HG02588 (cell line): ENCODE data around the gene CHST11.

Experiments
- ATAC-seq: cut with Tn5 transposase; IDR thresholded peaks from one replicate; pipeline ENCODE4 v1.9.1; 2021; ENCODE audit warnings: mild to moderate bottlenecking, moderate library complexity; ENCODE audit not compliant: unreplicated experiment

The CHST11 gene

DNA sequence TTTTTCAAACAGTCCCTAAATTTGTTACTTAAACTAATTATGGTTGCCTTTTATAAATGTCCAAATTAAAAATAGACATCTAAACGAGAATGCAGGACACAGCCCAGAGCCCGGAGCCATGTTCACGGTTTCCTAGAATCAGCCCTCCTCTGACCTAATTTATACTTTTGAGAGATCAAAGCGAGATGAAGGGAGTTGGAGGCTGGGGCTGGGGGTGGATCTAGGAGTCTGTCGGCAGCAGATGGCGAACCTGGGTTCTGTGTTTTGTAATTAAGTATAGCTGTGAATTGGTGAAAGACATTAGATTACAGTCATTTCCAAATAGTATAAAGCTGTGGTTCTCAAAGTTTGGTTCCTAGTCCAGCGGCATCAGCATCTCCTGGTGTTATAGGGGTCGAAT is 291.2 kb downstream of the CHST11 start:
- no peak for ATAC-seq

DNA sequence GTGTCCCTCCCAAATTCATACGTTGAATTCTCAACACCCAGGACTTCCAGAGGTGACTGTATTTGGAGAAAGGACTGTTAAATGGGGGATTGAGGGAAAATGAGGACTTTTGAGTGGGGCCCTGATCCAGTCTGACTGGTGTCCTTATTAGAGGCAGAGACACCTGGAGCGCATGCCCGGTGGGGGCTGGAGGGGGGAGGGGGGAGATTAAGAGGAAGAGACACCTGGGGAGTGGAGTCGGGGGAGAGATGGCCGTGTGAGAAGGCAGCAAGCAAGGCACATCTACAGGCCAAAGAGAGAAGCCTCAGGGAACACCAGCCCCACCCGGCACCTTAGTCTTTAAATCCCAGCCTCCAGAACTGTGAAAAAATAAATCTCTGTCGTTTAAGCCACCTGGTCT is 291.6 kb downstream of the CHST11 start:
- ATAC-seq = no peak

DNA sequence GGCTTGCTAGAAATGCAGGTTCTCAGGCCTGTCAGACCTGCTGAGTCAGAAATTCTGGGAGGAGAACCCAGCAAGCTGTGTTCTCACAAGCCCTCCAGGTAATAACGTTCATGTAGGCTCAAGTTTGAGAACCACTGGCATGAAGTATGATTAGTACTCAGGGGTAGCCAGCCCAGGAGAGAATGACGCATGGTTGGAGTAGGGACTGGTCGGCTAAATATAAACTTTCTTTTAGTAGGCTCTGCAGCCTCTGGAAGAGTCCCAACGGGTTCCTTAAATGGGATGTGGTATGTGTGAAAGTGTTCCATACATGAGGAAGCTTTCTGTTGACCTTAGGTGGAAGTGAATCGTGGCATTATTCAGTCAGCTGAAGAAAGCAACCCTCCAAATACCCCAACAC is 292.0 kb downstream of the CHST11 start:
- ATAC-seq = no peak

DNA sequence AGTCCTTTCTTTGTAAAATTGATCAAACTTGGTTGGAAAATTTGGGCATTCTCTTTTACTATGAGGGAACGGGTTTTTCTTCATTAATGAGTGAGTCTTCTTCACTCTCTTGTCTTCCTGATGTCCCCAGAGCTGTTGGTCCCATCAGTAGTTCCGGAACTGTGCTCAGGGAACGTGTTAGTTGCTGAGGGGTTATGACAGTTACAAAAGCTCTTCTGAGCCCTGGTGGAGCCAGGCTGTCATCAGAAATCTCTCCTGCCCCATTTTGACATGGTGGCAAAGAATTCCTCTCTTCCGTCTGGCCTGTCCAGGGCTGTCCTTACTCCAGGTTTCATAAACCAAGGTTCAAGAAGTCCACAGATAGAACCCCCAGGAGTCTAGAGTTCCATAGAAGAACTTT is 292.8 kb downstream of the CHST11 start:
- no peak for ATAC-seq

DNA sequence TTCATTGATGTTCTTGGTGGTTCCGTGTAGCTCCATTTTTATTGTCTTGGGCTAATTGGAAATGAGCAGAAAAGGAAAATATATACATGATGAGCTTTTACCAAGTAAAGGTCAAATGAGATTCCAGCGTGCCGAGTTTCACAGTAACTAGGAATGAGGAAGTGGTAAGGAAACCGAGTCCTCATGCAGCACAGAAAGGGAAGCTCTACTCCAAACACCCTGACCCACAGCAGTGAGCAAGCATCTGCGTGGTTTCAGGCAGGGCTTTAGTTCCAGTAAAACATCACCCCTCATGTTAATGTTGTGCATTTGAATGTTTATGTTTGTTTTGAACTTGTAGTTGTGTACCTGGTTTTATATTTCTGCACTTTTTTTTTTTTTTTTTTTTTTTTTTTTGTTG is 293.3 kb downstream of the CHST11 start:
- peak; percentile 66 for ATAC-seq

DNA sequence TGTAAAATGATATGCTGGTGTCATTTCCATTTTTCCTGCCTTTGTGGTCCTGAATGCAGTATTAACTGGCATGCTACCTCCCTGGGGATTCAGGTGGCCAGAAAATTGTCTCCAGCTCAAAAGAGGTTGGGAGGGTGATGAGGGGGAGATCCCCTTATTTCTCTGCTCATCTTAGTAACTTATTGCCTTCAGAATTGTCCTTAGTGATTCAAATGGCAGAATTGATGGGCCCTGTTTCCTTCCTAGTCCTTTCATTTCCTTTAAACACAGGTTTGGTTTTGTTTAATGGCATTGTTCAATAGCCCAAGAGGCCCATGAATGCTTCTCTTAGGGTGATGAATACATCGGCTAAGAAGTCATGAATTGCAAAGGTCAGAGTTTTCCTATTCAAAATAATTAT is 294.4 kb downstream of the CHST11 start:
- ATAC-seq = peak; percentile 24

DNA sequence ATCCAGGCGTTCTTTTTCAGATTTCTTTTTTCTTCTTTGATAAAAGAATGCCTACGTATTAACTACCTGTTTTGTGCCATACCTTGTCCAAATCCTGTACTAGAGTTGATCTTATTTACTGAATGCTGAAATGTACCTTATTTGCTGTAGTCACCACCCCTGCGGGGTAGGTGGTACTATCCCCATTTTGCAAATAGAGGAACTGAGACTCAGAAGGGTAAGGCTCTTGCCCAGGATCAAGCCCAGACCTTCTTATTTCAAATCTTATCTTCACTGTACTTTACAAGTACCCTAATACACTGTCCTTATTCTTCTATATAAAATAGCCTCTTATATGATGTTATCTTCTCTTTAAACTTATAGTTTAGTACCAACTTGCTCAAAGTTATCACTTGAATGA is 294.8 kb downstream of the CHST11 start:
- ATAC-seq = peak; percentile 72

DNA sequence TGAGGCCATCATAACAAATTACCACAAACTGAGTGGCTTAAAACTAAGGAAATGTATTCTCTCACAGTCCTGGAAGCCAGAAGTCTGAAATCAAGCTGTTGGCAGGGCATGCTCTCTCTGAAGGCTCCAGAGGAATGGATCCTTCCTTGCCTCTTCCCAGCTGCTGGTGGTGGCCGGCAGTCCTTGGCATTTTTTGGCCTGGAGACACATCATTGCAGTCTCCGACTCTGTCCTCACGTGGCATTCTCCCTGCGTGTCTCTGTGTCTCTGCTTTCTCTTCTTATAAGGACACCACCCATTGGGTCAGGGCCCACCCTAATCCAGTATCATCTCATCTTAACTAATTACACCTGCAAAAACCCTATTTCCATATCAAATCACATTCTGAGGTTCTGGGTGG is 295.3 kb downstream of the CHST11 start:
- no peak for ATAC-seq

DNA sequence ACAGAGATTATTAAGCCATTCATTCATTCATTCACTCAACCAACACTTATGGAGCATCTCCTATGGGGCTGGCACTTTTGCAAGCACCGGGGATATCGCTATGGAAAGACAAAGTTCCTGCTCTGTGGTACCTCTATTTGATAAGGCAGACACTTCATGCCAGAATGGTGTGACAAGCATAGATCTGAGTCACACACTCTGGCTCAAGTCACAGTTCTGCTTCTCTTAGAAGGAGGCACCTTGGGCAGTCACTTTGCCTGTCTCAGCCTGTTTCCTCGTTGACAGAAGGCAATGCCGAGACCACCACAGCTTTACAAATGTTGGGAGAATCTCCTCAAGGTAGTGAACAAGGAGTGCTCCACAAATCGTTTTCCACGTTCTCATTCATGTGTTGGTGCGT is 296.1 kb downstream of the CHST11 start:
- no peak for ATAC-seq

DNA sequence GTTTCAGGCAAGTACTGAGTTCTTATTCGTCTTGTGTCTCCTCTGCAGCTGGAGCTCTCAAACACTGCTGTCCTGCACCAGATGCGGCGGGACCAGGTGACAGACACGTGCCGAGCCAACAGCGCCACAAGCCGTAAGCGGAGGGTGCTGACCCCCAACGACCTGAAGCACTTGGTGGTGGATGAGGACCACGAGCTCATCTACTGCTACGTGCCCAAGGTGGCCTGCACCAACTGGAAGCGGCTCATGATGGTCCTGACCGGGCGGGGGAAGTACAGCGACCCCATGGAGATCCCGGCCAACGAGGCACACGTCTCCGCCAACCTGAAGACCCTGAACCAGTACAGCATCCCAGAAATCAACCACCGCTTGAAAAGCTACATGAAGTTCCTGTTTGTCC is 300.2 kb downstream of the CHST11 start:
- no peak for ATAC-seq

DNA sequence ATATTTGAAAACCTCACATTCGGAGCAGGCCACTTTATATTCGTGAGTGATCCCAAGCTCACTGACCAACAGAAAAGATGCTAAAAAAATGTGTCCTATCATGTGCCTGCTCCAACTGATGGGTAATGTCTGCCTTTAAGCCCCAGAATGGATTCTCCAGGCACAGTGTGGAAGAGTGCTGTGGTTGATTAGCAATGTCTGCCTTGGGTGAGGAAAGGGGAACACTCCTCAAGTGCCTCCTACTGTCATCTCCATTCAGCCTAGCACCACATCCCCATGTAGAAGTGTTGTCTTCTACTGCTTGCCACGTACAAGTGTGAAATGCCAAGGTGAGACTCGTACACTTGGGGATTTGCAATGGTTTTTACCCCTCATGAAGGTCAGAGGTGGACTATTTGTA is 302.0 kb downstream of the CHST11 start:
- ATAC-seq = no peak

DNA sequence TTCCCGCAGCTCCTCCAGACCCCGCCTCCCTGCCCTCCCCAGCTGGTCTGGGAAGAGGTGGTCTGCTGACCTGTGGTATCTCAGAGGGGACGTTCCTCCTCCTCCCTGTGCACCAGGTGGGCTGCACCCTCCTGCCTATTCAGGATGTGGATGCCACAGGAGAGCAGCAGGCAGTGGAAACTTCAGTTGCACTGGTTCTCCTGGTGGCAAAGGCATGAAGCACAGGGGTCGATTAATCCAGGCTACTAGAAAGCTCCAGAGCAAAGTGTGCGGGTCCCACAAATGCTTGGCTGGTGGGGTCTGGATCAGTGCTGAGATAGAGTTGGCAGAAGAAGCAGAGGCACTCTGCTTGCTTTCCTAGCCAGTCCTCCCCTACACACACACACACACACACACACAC is 304.3 kb downstream of the CHST11 start:
- no peak for ATAC-seq

DNA sequence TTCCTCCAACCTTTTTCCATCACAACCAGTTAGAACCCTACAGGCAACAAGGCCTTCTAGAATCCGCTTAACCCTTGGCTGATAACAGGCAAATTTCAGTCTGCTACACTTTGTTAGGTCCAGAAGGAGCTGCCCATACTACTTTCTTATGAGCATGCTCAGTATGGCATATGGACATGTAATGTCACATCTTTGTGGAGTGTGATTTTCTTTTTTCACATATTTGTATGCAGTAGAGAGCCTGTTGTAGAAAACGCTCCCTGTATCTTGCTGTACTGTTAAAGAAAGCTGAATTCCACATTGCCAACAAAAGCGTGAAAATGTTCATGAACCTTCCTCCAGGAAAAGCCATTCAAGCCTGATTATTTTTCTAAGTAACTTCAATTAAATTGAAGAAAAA is 304.9 kb downstream of the CHST11 start:
- ATAC-seq = no peak

DNA sequence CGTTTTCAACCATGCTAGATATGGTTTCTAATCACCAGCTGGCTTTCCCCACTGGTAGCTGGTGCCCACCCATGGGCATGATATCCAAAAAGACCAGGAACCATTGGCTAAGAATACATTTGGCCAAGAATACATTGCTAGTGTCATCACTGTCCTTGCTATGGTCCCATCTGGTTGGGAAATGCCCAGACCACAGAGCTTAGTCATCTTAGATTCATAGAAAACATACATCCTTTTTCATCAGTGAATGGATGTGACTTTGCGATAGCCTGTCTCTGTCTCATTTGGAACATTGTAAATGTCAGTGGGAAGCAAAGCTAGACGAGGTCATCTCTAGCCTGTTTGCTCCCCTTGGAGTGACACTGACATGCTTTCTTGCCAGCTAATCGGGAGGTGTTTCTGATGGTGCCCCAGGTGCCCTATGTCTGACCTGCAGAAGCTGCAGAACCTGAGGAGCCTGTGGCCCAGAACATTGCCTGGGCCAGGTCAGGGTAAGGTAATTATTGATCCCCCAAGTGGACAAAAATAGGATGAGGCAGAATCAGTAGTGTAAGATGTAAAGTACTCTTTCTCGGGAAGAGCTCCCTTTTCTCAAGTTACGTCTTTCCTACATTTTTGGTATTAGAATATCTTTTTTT is 306.5 kb downstream of the CHST11 start:
- ATAC-seq = peak; percentile 67

DNA sequence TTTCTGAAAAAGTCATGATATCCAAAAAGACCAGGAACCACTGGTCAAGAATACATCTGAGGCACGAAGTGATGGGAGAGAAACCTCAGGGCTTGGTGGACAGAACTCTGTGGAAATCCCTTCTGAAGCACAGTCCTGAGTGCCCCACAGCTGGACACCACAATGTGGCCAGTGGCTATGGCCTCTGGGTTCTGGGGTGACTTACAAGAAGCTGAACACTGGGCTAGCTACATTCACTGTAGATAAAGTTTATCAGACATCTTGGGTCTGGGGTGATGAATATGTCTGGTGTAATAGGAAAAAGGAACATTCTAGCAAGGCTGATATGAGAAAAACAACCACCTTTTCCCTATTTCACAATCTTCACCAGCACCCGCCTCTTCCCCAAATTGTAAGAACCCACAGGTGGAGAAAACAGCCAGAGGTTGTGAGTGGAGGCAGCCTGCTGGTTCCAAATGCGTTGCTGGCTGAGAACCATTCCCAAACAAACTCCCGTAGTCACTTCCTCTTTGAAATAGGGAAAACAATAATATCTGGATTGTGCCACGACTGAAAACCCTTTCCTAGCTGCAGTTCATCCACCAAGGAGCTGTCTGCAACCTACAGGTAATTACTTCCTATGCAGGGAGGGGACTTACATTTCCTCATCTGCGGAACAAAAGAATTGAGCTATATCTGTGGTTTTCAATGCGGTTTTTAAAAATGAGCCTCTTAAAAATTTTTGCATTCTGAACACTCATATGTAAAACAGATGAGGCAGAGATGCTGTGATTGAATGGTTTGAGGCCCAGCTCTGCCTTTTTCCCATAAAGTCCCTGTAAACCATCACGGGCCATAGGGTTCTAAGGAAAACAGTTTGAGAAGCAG is 307.7 kb downstream of the CHST11 start:
- ATAC-seq = no peak

DNA sequence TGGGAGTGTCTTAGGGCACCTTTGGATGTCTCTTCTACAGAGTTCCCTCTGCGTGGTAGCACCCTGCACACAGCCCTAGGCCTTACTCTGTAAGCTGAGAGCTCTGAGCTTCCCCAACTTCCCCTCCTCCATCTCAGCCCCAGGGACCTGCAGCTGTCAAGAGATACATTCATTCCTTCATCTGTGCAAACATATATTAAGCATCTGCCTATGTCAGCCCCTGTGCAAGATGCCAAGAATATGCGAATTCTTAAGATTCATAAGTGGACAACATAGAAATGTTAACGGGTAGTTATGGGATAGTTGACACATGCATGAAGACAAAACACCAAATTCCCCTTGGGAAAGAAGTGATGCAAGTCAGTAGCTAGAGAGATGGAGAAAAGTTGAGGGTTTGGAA is 310.5 kb downstream of the CHST11 start:
- no peak for ATAC-seq

DNA sequence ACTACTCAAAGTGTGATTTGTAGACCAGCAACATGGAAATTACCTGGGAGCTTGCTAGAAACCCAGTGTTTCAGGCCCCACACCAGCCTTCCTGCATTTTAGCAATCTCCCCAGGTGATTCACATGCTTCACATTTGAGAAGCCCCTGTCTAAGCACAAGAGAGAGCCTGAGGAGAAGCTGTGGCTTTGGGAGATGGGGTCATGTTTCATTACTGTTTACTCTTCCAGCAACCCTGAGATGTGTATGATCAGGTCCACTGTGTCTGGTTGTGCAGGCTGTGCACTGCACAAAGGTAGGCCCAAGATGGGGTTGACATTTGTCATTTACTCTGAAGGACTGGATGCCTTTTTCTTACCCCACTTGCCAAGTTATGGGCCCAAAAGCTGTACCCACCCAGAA is 311.3 kb downstream of the CHST11 start:
- no peak for ATAC-seq

DNA sequence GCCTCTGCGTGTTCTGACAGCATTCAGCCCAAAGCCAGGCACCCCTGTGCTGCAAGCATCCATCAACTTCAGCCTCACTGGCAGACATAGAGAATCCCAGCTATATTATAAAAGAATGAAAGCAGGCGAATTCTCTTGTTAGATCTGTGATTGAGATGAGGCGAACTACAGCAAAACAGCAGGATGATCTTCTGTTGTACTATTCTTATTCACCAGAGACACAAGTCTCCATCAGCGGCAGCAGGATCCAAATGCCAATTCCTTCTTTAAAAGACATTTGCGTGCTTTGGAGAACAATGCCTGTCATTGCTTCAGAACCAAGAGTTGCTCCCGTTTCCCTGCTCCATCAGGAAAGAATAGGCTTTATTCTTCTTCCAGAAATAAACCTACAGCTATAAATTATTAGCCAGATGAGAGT is 312.4 kb downstream of the CHST11 start:
- no peak for ATAC-seq

DNA sequence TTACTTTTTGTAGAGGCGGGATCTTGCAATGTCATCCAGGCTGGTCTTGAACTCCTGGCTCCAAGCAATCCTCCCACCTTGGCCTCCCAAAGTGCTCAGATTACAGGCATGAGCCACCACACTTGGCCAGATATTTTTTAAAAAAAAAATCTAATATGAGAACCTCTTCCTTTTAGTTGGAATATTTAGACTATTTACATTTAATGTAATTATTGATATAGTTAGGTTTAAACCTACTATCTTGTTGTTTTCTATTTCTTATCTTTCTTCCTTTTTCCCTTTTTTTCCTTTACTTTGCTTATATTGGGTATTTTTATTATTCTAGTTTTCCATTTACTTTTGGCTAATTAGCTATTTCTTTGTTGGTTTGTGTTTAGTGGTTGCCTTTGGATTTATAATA is 315.6 kb downstream of the CHST11 start:
- no peak for ATAC-seq

DNA sequence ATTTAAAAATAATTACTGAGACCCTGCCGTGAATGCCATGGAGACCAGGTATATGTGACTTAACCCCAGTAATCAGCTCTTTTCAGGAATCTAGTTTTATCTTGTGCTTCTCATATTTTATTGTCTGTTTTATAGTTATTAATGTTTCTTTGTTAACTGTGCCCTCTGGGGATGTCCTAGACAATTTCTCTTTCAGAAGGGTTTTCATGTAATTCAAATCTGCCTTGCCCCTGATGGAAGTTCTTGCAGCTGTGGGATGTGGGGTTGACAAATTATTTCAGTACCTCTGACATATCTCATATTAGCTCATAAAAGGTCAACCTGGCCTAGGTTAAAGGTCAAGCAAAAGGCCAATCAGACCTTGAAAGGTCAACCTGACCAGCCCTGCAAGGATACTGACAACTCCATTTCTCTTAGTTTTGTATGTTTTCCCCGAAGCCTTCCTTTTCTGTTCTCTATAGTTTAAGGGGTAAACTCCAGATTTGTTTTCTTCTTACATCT is 319.0 kb downstream of the CHST11 start:
- no peak for ATAC-seq

DNA sequence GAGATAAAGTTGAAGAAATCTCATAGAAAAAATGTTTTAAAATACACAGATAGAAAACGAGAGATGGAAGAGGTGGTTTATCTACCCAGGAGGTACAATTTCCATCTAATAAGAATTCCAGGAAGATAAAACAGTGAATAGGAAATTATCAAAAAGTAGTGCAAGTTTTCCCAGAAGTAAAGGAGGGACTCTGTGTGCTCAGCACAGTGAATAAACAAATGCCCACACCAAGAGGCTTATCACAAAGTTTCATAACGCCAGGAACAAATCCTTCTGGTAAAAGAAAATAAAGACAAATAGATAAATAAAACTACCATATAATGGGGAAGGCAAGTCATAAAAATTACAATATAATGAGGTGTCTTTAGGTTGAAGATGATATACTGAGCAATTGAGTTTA is 322.4 kb downstream of the CHST11 start:
- no peak for ATAC-seq

DNA sequence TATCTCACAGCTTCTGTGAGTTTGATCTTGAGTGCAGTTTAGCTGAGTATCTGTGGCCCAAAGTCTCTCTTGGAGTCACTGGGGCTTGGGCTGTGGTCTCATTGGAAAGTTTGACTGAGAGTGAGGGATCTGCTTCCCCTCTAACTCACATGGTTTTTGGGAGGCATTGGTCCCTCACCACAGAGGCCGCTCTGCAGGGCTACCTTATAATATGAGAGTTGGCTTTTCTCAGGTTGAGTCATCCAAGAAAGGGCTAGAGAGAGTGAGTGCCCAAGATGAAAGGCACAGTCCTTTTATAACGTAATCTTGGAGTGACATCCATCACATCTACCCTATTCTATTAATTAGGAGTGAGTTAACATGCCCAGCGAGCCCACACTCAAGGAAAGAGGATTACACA is 325.5 kb downstream of the CHST11 start:
- ATAC-seq = no peak
